GM19025 (cell line): ENCODE results near the gene SULT1C4.

ENCODE experiments used
- ATAC-seq: cut with Tn5 transposase; IDR thresholded peaks from one replicate; pipeline ENCODE4 v1.9.1; 2021; ENCODE audit warnings: mild to moderate bottlenecking, low read depth, moderate library complexity; ENCODE audit not compliant: unreplicated experiment

Gene SULT1C4

GRCh38 chr2:108369153-108369552, 8.6 kb upstream of the SULT1C4 start:
- ATAC-seq = no peak

GRCh38 chr2:108370080-108370479, 7.7 kb upstream of the SULT1C4 start:
- ATAC-seq = no peak

GRCh38 chr2:108376774-108377173, 980 bp upstream of the SULT1C4 start:
- no peak for ATAC-seq

GRCh38 chr2:108377401-108377800, 353 bp upstream of the SULT1C4 start:
- ATAC-seq = no peak

- no peak for ATAC-seq
These were observed 1.1 kb downstream of the SULT1C4 start for GRCh38 chr2:108378851-108379250.

GRCh38 chr2:108382196-108382595, 4.4 kb downstream of the SULT1C4 start:
- ATAC-seq = no peak

GRCh38 chr2:108383146-108383830, 5.5 kb downstream of the SULT1C4 start:
- ATAC-seq = no peak

GRCh38 chr2:108384662-108385393, 7.1 kb downstream of the SULT1C4 start:
- ATAC-seq = no peak

- ATAC-seq = peak; percentile 82
These were observed 7.8 kb downstream of the SULT1C4 start for GRCh38 chr2:108385411-108386071.

- ATAC-seq = no peak
These were observed 10.3 kb downstream of the SULT1C4 start for GRCh38 chr2:108388045-108388444.

- no peak for ATAC-seq
These were observed 12.6 kb downstream of the SULT1C4 start for GRCh38 chr2:108390340-108390739.

GRCh38 chr2:108392029-108392428, 14.3 kb downstream of the SULT1C4 start:
- ATAC-seq = no peak

GRCh38 chr2:108393197-108393596, 15.4 kb downstream of the SULT1C4 start:
- ATAC-seq = no peak

- ATAC-seq = no peak
These were observed 17.4 kb downstream of the SULT1C4 start for GRCh38 chr2:108395155-108395554.

- no peak for ATAC-seq
These were observed 19.1 kb downstream of the SULT1C4 start for GRCh38 chr2:108396845-108397244.

- no peak for ATAC-seq
These were observed 21.7 kb downstream of the SULT1C4 start for GRCh38 chr2:108399479-108399878.

- no peak for ATAC-seq
These were observed 24.0 kb downstream of the SULT1C4 start for GRCh38 chr2:108401800-108402199.

- no peak for ATAC-seq
These were observed 25.7 kb downstream of the SULT1C4 start for GRCh38 chr2:108403494-108403893.

- ATAC-seq = no peak
These were observed 27.1 kb downstream of the SULT1C4 start for GRCh38 chr2:108404784-108405397.

GRCh38 chr2:108407864-108408729, 30.3 kb downstream of the SULT1C4 start:
- ATAC-seq = no peak
